Neural cell (in vitro differentiated cells): ENCODE measurements around the gene KREMEN1. TPM values are rescaled to one million over a fixed set of nuclear protein-coding genes. Genes with fewer than 3 reads are reported as not detected.

Experiments
- H2AFZ ChIP-seq: fragments of 200-600, 300-800 bp; sonication (generic), shearing (Covaris generic); 2 replicates; pipeline ENCODE4 v1.6.0; 2014; ENCODE audit warnings: low read depth, mild to moderate bottlenecking, antibody characterized with exemption, low read length, moderate library complexity
- H3F3A ChIP-seq: fragments of 200-600 bp; shearing (Covaris generic); 2 replicates; pipeline ENCODE4 v1.6.1; 2016; ENCODE audit warnings: mild to moderate bottlenecking, moderate library complexity, mixed read lengths, antibody characterized with exemption, low read length; ENCODE audit not compliant: insufficient read depth, poor library complexity, severe bottlenecking
- H3K27ac ChIP-seq: fragments of 200-600, 300-800 bp; sonication (generic), shearing (Covaris generic); 2 replicates; pipeline ENCODE4 v1.5.1; 2014; ENCODE audit warnings: mild to moderate bottlenecking, low read length, moderate library complexity
- H3K27me3 ChIP-seq: fragments of 300-800, 200-600 bp; sonication (generic), shearing (Covaris generic); 2 replicates; pipeline ENCODE4 v1.6.0; 2014; ENCODE audit warnings: mild to moderate bottlenecking, low read depth, low read length, moderate library complexity; ENCODE audit not compliant: insufficient read depth
- H3K36me3 ChIP-seq: fragments of 300-800, 200-600 bp; sonication (generic), shearing (Covaris generic); 2 replicates; pipeline ENCODE4 v1.5.1; 2014; ENCODE audit warnings: mild to moderate bottlenecking, antibody characterized with exemption, low read length, moderate library complexity; ENCODE audit not compliant: insufficient read depth
- H3K4me2 ChIP-seq: fragments of 300-800, 200-600 bp; sonication (generic), shearing (Covaris generic); 2 replicates; pipeline ENCODE4 v1.6.0; 2014; ENCODE audit warnings: mild to moderate bottlenecking, low read length
- H3K4me3 ChIP-seq: fragments of 300-800, 200-600 bp; sonication (generic), shearing (Covaris generic); 2 replicates; pipeline ENCODE4 v1.5.1; 2014; ENCODE audit warnings: mild to moderate bottlenecking, low read length, moderate library complexity
- H3K79me2 ChIP-seq: fragments of 200-600 bp; shearing (Covaris generic); replicated peaks from 2 replicates; pipeline ENCODE4 v1.6.0; 2014; ENCODE audit warnings: mild to moderate bottlenecking, low read length, moderate library complexity; ENCODE audit not compliant: insufficient read depth
- H3K9ac ChIP-seq: fragments of 300-800, 200-600 bp; sonication (generic), shearing (Covaris generic); 2 replicates; pipeline ENCODE4 v1.6.1; 2016; ENCODE audit warnings: mild to moderate bottlenecking, low read length, mixed read lengths
- H3K9me2 ChIP-seq: fragments of 200-600 bp; shearing (Covaris generic); 2 replicates; pipeline ENCODE4 v1.6.1; 2016; ENCODE audit warnings: mild to moderate bottlenecking, low read length, mixed read lengths; ENCODE audit not compliant: insufficient read depth
- H3K9me3 ChIP-seq: fragments of 200-600, 300-800 bp; sonication (generic), shearing (Covaris generic); 2 replicates; pipeline ENCODE4 v1.6.1; 2016; ENCODE audit warnings: mild to moderate bottlenecking, mixed run types, low read length, moderate library complexity, mixed read lengths
- H4K20me1 ChIP-seq: fragments of 200-600 bp; shearing (Covaris generic); 2 replicates; pipeline ENCODE4 v1.6.1; 2016; ENCODE audit warnings: mild to moderate bottlenecking, mixed run types; ENCODE audit not compliant: insufficient read depth
- CTCF ChIP-seq: fragments of 450-650 bp; IDR thresholded peaks from 2 replicates; pipeline ENCODE4 v1.5.1; 2014; ENCODE audit warnings: antibody characterized with exemption, mild to moderate bottlenecking, moderate library complexity; ENCODE audit not compliant: poor library complexity, severe bottlenecking
- EP300 ChIP-seq: fragments of 450-650 bp; conservative IDR thresholded peaks from 2 replicates; pipeline ENCODE4 v1.6.1; 2014; ENCODE audit warnings: antibody characterized with exemption, mild to moderate bottlenecking, moderate library complexity; ENCODE audit not compliant: poor library complexity, severe bottlenecking
- EZH2 ChIP-seq: fragments of 200-600, 300-800 bp; shearing (Covaris generic), sonication (generic); IDR thresholded peaks from 2 replicates; pipeline ENCODE4 v1.6.1; 2014; ENCODE audit warnings: antibody characterized with exemption, low read length, borderline replicate concordance, mild to moderate bottlenecking; ENCODE audit not compliant: insufficient read depth, poor library complexity, severe bottlenecking
- MXI1 ChIP-seq: fragments of 450-650 bp; conservative IDR thresholded peaks from 2 replicates; pipeline ENCODE4 v1.6.1; 2014; ENCODE audit warnings: antibody characterized with exemption, mild to moderate bottlenecking; ENCODE audit not compliant: poor library complexity, severe bottlenecking
- RAD21 ChIP-seq: fragments of 450-650 bp; conservative IDR thresholded peaks from 2 replicates; pipeline ENCODE4 v1.6.1; 2014; ENCODE audit warnings: antibody characterized with exemption, mild to moderate bottlenecking, moderate library complexity
- REST ChIP-seq: IDR thresholded peaks from 2 replicates; pipeline ENCODE4 v1.6.1; 2012; ENCODE audit warnings: borderline replicate concordance
- SMC3 ChIP-seq: fragments of 450-650 bp; conservative IDR thresholded peaks from 2 replicates; pipeline ENCODE4 v1.6.1; 2014; ENCODE audit warnings: antibody characterized with exemption, mild to moderate bottlenecking, moderate library complexity; ENCODE audit not compliant: poor library complexity
- TAF1 ChIP-seq: IDR thresholded peaks from 2 replicates; pipeline ENCODE4 v1.6.1; 2012; ENCODE audit warnings: low read depth
- polyA plus RNA-seq: library from polyadenylated mRNA; depleted of rRNA; stranded (reverse); fragments of >200 nt; gene quantifications from 2 replicates; pipeline ENCODE4 v1.2.3, GENCODE V29; 2014

The KREMEN1 gene
- polyA plus RNA-seq, 1 donor from 2014 or later = 3.3 TPM

GRCh38 chr22:29163808-29164207 is 91.0 kb downstream of the KREMEN1 start:
- Histone ChIP-seq H3K9me2 (no peaks in the 10 kb centered on the region), H3K4me3 (no peak overlapping the region), H3K27ac (no peak overlapping the region), H3K9me3 (no peaks in the 10 kb centered on the region), H3K79me2 (no peaks in the 10 kb centered on the region), H3K9ac (no peak overlapping the region), H3F3A (no peaks in the 10 kb centered on the region), H4K20me1 (no peaks in the 10 kb centered on the region), H2AFZ (no peak overlapping the region), H3K4me2 (no peak overlapping the region), H3K27me3 (no peaks in the 10 kb centered on the region), H3K36me3 (no peaks in the 10 kb centered on the region)
- no peak for TF ChIP-seq REST
- no peak for TF ChIP-seq EZH2
- TF ChIP-seq EP300 = no peak
- no peak for TF ChIP-seq TAF1
- TF ChIP-seq CTCF = no peak
- TF ChIP-seq RAD21 = no peak

GRCh38 chr22:29165321-29166060 is 92.7 kb downstream of the KREMEN1 start:
- H3F3A ChIP-seq = no peaks in the 10 kb centered on the region
- H3K9ac ChIP-seq = no peak overlapping the region
- no peaks in the 10 kb centered on the region for H3K9me2 ChIP-seq
- H3K79me2 ChIP-seq = no peaks in the 10 kb centered on the region
- TF ChIP-seq SMC3 (no peak), EZH2 (no peak), EP300 (no peak), RAD21 (no peak), MXI1 (no peak)
- H3K9me3 ChIP-seq = no peaks in the 10 kb centered on the region
- no peaks in the 10 kb centered on the region for H3K27me3 ChIP-seq
- no peaks in the 10 kb centered on the region for H4K20me1 ChIP-seq
- H2AFZ ChIP-seq = no peak overlapping the region
- H3K36me3 ChIP-seq = no peaks in the 10 kb centered on the region
- H3K4me3 ChIP-seq = no peak overlapping the region
- H3K27ac ChIP-seq = no peak overlapping the region
- no peak overlapping the region for H3K4me2 ChIP-seq
